ENCODE results near the gene RIOK2.

DNA sequence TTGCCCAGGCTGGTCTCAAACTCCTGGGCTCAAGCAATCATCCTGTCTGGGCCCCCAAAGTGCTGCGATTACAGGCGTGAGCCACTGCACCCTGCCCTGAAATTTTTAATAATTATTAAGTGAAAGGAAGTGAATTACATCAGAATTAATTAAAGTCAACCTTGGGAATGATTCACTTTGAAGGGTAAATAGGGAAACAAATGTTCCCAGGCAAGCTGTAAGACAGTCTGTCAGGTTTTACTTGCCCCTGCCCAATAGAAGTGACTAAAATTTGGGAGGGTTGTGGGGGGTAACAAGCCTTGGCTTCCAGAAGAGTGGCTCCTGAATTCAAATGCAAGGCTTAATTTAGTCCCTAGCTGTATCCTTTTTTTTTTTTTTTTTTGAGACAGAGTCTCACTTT lies 39.3 kb downstream of the RIOK2 start:
- TF ChIP-seq, protein P1, sequence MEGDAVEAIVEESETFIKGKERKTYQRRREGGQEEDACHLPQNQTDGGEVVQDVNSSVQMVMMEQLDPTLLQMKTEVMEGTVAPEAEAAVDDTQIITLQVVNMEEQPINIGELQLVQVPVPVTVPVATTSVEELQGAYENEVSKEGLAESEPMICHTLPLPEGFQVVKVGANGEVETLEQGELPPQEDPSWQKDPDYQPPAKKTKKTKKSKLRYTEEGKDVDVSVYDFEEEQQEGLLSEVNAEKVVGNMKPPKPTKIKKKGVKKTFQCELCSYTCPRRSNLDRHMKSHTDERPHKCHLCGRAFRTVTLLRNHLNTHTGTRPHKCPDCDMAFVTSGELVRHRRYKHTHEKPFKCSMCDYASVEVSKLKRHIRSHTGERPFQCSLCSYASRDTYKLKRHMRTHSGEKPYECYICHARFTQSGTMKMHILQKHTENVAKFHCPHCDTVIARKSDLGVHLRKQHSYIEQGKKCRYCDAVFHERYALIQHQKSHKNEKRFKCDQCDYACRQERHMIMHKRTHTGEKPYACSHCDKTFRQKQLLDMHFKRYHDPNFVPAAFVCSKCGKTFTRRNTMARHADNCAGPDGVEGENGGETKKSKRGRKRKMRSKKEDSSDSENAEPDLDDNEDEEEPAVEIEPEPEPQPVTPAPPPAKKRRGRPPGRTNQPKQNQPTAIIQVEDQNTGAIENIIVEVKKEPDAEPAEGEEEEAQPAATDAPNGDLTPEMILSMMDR (IDR thresholded peaks at IDR 0.05): no peak
- TF ChIP-seq POLR2A (IDR thresholded peaks at IDR 0.05): no peak

Measured in esophagus squamous epithelium (tissue), 4 donors.